Occipital lobe (tissue), 2 donors: ENCODE data around the gene DDX55. TPM values are rescaled to one million over a fixed set of nuclear protein-coding genes. Genes with fewer than 3 reads are reported as not detected.
"Not testable (repeated sequence)": the region's sequence is repeated elsewhere in the genome, so short reads cannot be mapped to it uniquely, and the experiment has no call there.

Experiments
- DNase-seq: peaks from one replicate; lab custom pipeline; 2025; lab: John Stamatoyannopoulos, UW
- total RNA-seq: library from RNA; depleted of rRNA; stranded (reverse); fragments of >200 nt; gene quantifications from one replicate; pipeline ENCODE4 v1.2.3, GENCODE V29; 2014

DDX55 gene, protein sequence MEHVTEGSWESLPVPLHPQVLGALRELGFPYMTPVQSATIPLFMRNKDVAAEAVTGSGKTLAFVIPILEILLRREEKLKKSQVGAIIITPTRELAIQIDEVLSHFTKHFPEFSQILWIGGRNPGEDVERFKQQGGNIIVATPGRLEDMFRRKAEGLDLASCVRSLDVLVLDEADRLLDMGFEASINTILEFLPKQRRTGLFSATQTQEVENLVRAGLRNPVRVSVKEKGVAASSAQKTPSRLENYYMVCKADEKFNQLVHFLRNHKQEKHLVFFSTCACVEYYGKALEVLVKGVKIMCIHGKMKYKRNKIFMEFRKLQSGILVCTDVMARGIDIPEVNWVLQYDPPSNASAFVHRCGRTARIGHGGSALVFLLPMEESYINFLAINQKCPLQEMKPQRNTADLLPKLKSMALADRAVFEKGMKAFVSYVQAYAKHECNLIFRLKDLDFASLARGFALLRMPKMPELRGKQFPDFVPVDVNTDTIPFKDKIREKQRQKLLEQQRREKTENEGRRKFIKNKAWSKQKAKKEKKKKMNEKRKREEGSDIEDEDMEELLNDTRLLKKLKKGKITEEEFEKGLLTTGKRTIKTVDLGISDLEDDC
- total RNA-seq: 21.5 TPM

- DNase-seq: peak; percentile 82
Observed at GRCh38 chr12:123601602-123602489, at the start of gene DDX55. Gene DDX55, plus strand, starts transcription at chr12:123602099. Its CDS starts 50 bp downstream, at chr12:123602149.

DNA sequence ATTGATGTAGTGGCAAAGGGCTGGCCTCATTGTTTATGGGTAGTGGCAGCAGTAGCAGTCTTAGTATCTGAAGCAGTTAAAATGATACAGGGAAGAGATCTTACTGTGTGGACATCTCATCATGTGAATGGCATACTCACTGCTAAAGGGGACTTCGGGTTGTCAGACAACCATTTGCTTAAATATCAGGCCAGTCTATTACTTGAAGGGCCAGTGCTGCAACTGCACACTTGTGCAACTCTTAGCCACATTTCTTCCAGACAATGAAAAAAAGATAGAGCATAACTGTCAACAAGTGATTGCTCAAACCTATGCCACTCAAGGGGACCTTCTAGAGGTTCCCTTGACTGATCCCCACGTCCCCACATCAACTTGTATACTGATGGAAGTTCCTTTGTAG lies 47.8 kb upstream of the DDX55 start:
- not testable (repeated sequence) for DNase-seq

DNA sequence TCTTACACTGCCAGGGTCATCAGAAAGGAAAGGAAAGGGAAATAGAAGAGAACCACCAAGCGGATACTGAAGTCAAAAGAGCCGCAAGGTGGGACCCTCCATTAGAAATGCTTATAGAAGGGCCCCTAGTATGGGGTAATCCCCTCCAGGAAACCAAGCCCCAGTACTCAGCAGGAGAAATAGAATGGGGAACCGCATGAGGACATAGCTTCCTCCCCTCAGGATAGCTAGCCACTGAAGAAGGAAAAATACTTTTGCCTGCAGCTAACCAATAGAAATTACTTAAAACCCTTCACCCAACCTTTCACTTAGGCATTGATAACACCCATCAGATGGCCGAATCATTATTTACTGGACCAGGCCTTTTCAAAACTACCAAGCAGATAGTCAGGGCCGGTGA lies 47.1 kb upstream of the DDX55 start:
- not testable (repeated sequence) for DNase-seq

DNA sequence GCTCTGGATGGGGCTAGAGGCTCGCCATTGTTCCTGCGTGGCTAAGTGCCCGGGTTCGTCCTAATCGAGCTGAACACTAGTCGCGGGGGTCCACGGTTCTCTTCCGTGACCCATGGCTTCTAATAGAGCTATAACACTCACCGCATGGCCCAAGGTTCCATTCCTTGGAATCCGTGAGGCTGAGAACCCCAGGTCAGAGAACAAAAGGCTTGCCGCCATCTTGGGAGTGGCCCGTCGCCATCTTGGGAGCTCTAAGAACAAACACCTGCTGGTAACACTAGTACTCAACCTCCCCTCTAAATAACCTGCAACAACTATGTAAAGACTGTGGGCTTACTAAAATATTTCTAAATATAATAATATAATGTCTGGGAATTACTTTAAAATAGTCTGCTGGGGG lies 43.4 kb upstream of the DDX55 start:
- not testable (repeated sequence) for DNase-seq

DNA sequence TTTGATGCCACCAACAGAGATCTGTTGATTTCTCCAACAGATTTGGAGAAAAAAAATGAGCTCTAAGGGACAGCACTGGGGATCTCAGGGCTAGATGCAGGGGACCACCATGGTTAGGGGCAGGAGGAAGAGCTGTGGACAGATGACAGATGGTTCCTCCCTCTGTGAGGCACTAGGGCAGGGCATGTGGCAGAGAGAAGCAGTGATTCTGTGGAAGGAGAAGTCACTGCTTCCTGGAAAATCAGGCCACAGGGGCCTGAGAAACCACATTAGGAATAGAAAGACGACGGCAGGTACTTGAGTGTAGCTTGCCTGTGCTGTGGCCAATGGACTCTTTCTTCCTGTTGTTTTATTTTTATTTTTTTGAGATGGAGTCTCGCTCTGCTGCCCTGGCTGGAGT lies 42.4 kb upstream of the DDX55 start:
- no peak for DNase-seq

DNA sequence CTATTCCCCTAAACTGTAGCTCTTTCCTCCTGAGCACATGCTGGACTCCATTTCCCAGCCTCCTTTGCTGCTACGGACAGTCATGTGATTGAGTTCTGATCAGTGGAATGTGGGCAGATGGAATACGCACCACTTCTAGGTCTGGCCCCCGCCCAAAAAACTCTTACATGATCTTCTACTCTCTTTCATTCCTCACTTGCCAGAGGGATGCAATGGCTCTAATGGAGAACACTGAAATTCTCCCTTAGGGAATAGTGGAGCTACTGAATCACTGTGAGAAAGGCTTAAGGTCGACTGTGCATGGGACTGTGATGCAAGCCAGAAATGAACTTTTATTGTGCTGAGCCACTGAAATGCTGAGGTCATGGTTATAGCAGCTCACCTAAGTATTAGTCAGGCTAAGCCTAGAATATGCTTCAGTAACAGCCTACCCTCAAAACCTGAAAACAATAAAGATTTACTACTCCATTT lies 30.5 kb upstream of the DDX55 start:
- no peak for DNase-seq

- no peak for DNase-seq
Observed at GRCh38 chr12:123572391-123572790, 29.5 kb upstream of the DDX55 start.

- DNase-seq: no peak
Observed at GRCh38 chr12:123573870-123574269, 28.0 kb upstream of the DDX55 start.

- DNase-seq: no peak
Observed at GRCh38 chr12:123576611-123577010, 25.3 kb upstream of the DDX55 start.

DNA sequence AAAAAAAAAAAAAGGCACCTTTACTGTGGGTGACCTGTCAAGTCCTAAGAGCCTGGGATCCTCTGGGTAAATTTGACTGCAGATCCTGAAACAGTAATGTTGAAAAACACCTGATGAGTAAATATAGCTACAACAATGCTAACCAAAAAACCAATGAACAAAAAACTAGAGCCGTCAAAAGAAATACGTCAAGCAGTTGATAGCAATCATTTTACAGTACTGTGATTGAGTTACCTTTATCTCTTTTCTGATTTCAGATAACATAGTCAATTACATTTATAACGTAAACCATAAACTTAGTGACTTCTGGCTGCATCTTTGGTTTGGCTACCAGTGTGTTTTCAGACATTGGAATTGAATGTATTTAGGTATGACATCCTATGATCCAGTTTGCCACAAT lies 23.7 kb upstream of the DDX55 start:
- no peak for DNase-seq

DNA sequence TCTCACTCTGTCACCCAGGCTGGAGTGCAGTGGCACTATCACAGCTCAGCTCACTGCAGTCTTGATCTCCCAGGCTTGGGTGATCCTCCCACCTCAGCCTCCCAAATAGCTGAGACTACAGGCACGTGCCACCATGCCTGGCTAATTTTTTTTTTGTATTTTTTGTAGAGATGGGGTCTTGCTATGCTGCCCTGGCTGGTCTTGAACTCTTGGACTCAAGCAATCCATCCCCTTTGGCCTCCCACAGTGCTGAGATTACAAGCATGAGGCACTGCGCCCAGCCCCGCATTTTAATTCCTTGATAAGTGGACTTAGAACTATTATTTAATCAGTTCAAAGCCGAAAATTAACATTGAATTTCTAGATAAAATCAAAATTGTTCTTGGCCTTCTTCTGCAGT lies 23.1 kb upstream of the DDX55 start:
- DNase-seq: not testable (repeated sequence)

- DNase-seq: no peak
Observed at GRCh38 chr12:123580772-123581171, 21.1 kb upstream of the DDX55 start.

- DNase-seq: no peak
Observed at GRCh38 chr12:123591702-123592481, 10.0 kb upstream of the DDX55 start.

DNA sequence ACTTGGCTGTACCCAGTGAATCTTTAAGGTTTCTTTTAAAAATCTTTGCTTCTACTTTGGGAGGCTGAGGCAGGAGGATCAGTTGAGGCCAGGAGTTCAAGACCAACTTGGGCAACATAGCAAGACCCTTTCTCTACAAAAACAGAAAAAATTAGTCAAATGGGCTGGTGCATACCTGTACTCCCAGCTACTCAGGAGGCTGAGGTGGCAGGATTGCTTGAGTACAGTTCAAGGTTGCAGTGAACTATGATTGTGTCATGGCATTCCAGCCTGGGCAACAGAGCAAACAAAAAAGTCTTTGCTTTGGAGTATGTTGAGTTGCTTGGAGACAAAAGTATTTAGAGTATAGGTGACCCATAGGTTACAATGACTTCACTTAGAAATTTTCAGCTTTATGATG lies 6.2 kb upstream of the DDX55 start:
- no peak for DNase-seq

DNA sequence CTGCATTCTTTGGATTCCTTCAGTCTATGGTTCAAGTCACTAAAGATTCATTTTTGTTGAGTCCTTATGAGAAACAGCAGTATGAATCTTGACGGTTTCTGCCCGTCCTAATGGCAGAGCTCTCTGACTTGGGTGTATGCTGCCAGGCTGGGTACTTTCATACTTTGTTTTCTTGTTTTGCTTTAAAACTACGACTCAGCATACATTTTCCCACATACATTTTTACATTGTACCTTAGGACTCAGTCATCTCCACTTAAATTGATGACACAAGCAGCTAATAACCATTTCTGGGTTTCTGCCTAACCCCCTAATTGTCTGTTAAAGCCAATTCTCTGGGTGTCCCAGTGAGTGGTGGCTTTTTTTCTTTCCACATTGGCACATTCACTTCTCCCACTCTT lies 4.8 kb upstream of the DDX55 start:
- no peak for DNase-seq

- DNase-seq: no peak
Observed at GRCh38 chr12:123598522-123598921, 3.4 kb upstream of the DDX55 start.

DNA sequence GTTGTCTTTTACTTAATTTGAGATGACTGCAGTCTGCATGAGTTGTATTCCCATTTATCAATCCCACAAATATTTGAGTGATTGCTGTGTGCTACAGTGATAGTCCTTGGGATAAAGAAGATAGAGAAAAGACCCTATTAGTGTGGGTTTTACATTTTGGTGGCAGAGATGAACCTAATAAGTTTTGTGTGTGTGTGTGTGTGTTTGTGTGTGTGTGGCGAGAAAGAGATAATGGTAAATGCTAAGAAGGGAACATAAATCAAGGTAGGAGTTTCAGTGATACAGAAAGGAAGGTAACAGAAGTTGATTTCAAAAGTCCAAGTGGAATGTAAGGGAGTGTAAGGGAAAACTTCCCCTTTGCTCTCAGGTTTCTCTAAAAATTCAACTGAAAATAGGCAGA lies 2.6 kb upstream of the DDX55 start:
- no peak for DNase-seq

DNA sequence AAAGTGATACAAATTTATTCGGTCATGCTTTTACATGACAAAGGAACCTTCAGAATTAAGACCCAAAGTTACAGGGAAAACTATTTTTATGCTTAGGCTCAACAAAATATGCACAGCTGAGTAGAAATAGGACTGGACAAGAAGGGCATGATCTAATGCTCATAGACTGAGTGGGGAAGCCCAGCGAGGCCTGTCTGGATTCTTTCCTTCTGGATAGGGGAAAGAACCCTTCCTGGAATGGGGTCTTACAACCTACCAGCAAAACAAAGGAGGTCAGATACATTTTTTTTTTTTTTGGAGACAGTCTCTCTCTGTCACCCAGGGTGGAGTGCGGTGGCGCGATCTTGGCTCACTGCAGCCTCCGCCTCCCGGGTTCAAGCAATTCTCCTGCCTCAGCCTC lies 2.2 kb upstream of the DDX55 start:
- DNase-seq: no peak

DNA sequence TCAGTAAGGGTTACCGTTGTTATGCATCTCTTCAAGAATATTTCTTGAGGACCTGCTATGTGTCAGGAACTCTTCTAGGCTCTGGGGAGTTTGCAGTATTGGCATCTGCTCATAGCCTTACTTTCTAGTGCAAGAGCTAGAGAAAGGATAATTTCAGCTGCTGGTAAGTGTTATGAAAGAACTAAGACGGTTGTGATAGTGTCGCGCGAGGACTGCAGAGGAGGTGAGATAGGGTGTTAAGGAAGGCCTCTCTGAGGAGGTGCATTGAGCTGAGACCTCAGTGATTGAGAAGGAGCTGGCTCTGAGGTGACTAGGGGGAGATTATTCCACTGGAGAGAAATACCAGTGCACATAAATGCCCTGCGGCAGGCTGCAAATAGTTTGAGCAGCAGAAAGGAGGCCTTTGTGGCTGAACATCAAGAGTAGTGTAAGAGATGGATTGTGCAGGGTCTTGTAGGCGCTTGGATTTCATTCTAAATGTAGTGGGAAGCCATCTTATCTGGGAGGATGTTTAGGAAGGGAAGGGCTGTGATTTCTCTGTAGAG lies 824 bp downstream of the DDX55 start:
- DNase-seq: no peak

- not testable (repeated sequence) for DNase-seq
Observed at GRCh38 chr12:123603495-123603894, 1.6 kb downstream of the DDX55 start.

DNA sequence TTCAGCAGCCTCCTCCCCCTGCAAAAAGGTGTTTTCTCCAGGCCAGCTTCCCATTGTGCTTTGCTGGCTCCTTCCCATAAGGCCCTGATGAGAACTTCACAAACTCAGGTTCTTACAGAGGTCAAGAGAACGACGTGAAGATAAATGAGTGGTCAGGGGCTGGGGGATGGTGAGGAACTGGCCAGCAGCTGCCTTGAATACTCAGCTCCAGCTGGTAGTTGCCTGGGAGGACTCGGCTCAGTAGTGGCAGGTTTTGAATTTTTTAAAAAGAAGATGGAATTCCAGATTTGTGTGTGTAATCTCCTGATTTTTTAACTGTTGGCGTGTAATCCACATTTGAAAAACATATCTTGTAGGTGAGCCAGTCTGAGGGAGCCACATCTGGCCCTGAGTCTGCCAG lies 5.9 kb downstream of the DDX55 start:
- no peak for DNase-seq
